Natural killer cell (primary cell): Measurements from ENCODE around the gene TUBGCP6. TPM values are rescaled to one million over a fixed set of nuclear protein-coding genes. Genes with fewer than 3 reads are reported as not detected.

Experiments
- ATAC-seq, 3 donors: fragments of 150-1000 bp in 2 of 3; fragments of 200-7000 bp in 1 of 3; cut with Tn5 transposase; 1 replicate in 1 of 3; 2 replicates in 2 of 3; pipeline ENCODE4 v1.10.0; 2021; ENCODE audit warnings: mild to moderate bottlenecking in 2 of 3, moderate library complexity in 2 of 3
- DNase-seq, 2 donors: peaks; one replicate each; pipeline versions ENCODE4 v3.0.0 to v3.0.0-alpha.2; 2013 to 2021; ENCODE audit warnings: mixed read lengths in 1 of 2
- H3K27ac ChIP-seq: one replicate; pipeline ENCODE4 v1.5.1; 2013; ENCODE audit warnings: mild to moderate bottlenecking, low read length
- H3K27me3 ChIP-seq: one replicate; pipeline ENCODE4 v1.6.1; 2013; ENCODE audit warnings: low read length; ENCODE audit not compliant: control insufficient read depth, insufficient read depth
- H3K36me3 ChIP-seq: one replicate; pipeline ENCODE4 v1.6.1; 2013; ENCODE audit warnings: low read length; ENCODE audit not compliant: control insufficient read depth, insufficient read depth
- H3K4me1 ChIP-seq: one replicate; pipeline ENCODE4 v1.6.1; 2013; ENCODE audit warnings: low read length; ENCODE audit not compliant: control insufficient read depth, insufficient read depth
- H3K4me3 ChIP-seq: one replicate; pipeline ENCODE4 v1.5.1; 2013; ENCODE audit warnings: low read length
- H3K9me3 ChIP-seq: one replicate; pipeline ENCODE4 v1.6.1; 2013; ENCODE audit warnings: low read length; ENCODE audit not compliant: control insufficient read depth, insufficient read depth
- H3K27ac Mint-ChIP-seq, 2 donors: one replicate each; pipeline ENCODE4 v1.8.0; 2022; ENCODE audit warnings: mild to moderate bottlenecking in 2 of 2, mixed read lengths in 2 of 2, moderate library complexity in 1 of 2
- H3K27me3 Mint-ChIP-seq, 2 donors: one replicate each; pipeline ENCODE4 v1.8.0; 2022; ENCODE audit warnings: low read depth in 2 of 2, mixed read lengths in 2 of 2
- H3K36me3 Mint-ChIP-seq: one replicate; pipeline ENCODE4 v1.8.0; 2022; ENCODE audit warnings: mixed read lengths
- H3K4me1 Mint-ChIP-seq, 2 donors: one replicate each; pipeline ENCODE4 v1.8.0; 2022; ENCODE audit warnings: mixed read lengths in 2 of 2
- H3K4me3 Mint-ChIP-seq: one replicate; pipeline ENCODE4 v1.8.0; 2022; ENCODE audit warnings: mild to moderate bottlenecking, moderate library complexity, mixed read lengths
- H3K9me3 Mint-ChIP-seq, 2 donors: one replicate each; pipeline ENCODE4 v1.8.0; 2022; ENCODE audit warnings: mixed read lengths in 2 of 2
- CTCF ChIP-seq: fragments of 200-600 bp; IDR thresholded peaks from one replicate; pipeline ENCODE4 v1.8.0; 2022; ENCODE audit warnings: antibody characterized with exemption
- WGBS: methylation state at CpG from one replicate; pipeline ENCODE4 v1.1.7; 2013; ENCODE audit warnings: missing lambda C conversion rate; ENCODE audit not compliant: insufficient coverage; 5-methylcytosine and 5-hydroxymethylcytosine counted together
- intact Hi-C: fragments of 100-400 bp; cut with micrococcal nuclease; formaldehyde crosslinking; loops from one replicate; pipeline ENCODE4 v1.14.2; 2022
- total RNA-seq, 4 donors: library from RNA; stranded (reverse); fragments of 120-200 nt in 1 of 4; gene quantifications; one replicate each; pipeline versions ENCODE4 v1.2.3 to v1.2.4, GENCODE V29; 2013 to 2022

The TUBGCP6 gene
- total RNA-seq, 3 donors from 2014 or later (not counting 1 experiment from before 2014, with no cell fraction given), result 105 to 126 (median 118) TPM

GRCh38 chr22:50292643-50293440 is 48.0 kb upstream of the TUBGCP6 start:
- H3K36me3 ChIP-seq, result no peaks in the 10 kb centered on the region
- no peak for DNase-seq
- no peak overlapping the region for H3K4me3 ChIP-seq
- intact Hi-C loops, result no loop called here
- ATAC-seq, result no peak
- no peak for TF ChIP-seq CTCF
- WGBS, result 16% methylated on average over 29 of the region's 29 CpGs
- H3K27ac ChIP-seq, result no peak overlapping the region
- H3K27me3 ChIP-seq, result no peaks in the 10 kb centered on the region
- no peaks in the 10 kb centered on the region for H3K9me3 Mint-ChIP-seq
- no peaks in the 10 kb centered on the region for H3K9me3 ChIP-seq
- peaks cover 0 to 5% of the 10 kb centered on the region in 2 donors for H3K4me1 Mint-ChIP-seq
- no peaks in the 10 kb centered on the region for H3K36me3 Mint-ChIP-seq
- H3K4me1 ChIP-seq, result peaks cover 27% of the 10 kb centered on the region
- no peak overlapping the region for H3K4me3 Mint-ChIP-seq
- H3K27ac Mint-ChIP-seq, result no peak overlapping the region
- peaks cover 9 to 18% of the 10 kb centered on the region in 2 donors for H3K27me3 Mint-ChIP-seq

GRCh38 chr22:50289942-50290630 is 45.3 kb upstream of the TUBGCP6 start:
- ATAC-seq, result no peak
- Mint-ChIP-seq H3K27ac (no peak overlapping the region), H3K27me3 (peaks cover 9 to 14% of the 10 kb centered on the region in 2 donors), H3K4me1 (peaks cover 0 to 5% of the 10 kb centered on the region in 2 donors), H3K4me3 (no peak overlapping the region), H3K9me3 (no peaks in the 10 kb centered on the region), H3K36me3 (no peaks in the 10 kb centered on the region)
- peaks cover 27% of the 10 kb centered on the region for H3K4me1 ChIP-seq
- H3K27me3 ChIP-seq, result no peaks in the 10 kb centered on the region
- intact Hi-C loops, result no loop called here
- H3K9me3 ChIP-seq, result no peaks in the 10 kb centered on the region
- H3K27ac ChIP-seq, result no peak overlapping the region
- DNase-seq, result no peak
- 92% methylated on average over 37 of the region's 37 CpGs for WGBS
- no peaks in the 10 kb centered on the region for H3K36me3 ChIP-seq
- TF ChIP-seq CTCF, result no peak
- H3K4me3 ChIP-seq, result no peak overlapping the region

GRCh38 chr22:50289151-50289941 is 44.5 kb upstream of the TUBGCP6 start:
- Histone ChIP-seq H3K27ac (no peak overlapping the region), H3K27me3 (no peaks in the 10 kb centered on the region), H3K36me3 (no peaks in the 10 kb centered on the region), H3K4me3 (no peak overlapping the region), H3K9me3 (no peaks in the 10 kb centered on the region), H3K4me1 (peaks cover 27% of the 10 kb centered on the region)
- H3K27me3 Mint-ChIP-seq, result peaks cover 9 to 14% of the 10 kb centered on the region in 2 donors
- no peak overlapping the region for H3K4me3 Mint-ChIP-seq
- intact Hi-C loops, result no loop called here
- no peaks in the 10 kb centered on the region for H3K36me3 Mint-ChIP-seq
- peaks cover 0 to 5% of the 10 kb centered on the region in 2 donors for H3K4me1 Mint-ChIP-seq
- H3K9me3 Mint-ChIP-seq, result no peaks in the 10 kb centered on the region
- no peak for DNase-seq
- TF ChIP-seq CTCF, result no peak
- 96% methylated on average over 57 of the region's 57 CpGs for WGBS
- H3K27ac Mint-ChIP-seq, result no peak overlapping the region
- ATAC-seq, result no peak
